WERI-Rb-1 (cell line): ENCODE measurements around the gene KAZALD1.
A peak's percentile ranks its signal among the peaks of the same experiment; 100 is the strongest.
"Not testable (repeated sequence)": the region's sequence is repeated elsewhere in the genome, so short reads cannot be mapped to it uniquely, and the experiment has no call there.

Experiments
- DNase-seq: peaks from one replicate; pipeline ENCODE4 v3.0.0-alpha.2; 2020
- H3K27ac ChIP-seq: fragments of 250-450 bp; sonication (Bioruptor Pico); 2 replicates; pipeline ENCODE4 v1.5.1; 2020; ENCODE audit warnings: mild to moderate bottlenecking, moderate library complexity
- H3K27me3 ChIP-seq: fragments of 250-450 bp; sonication (Bioruptor Pico); 2 replicates; pipeline ENCODE4 v1.5.1; 2021; ENCODE audit warnings: mild to moderate bottlenecking, low read depth, moderate library complexity; ENCODE audit not compliant: insufficient read depth, severe bottlenecking
- H3K36me3 ChIP-seq: fragments of 250-450 bp; sonication (Bioruptor Pico); 2 replicates; pipeline ENCODE4 v1.5.1; 2020; ENCODE audit warnings: mild to moderate bottlenecking, moderate library complexity
- H3K4me3 ChIP-seq: 2 replicates; pipeline ENCODE4 v1.5.1; 2011; ENCODE audit warnings: low read depth, mild to moderate bottlenecking, control low read depth, low read length
- H3K9me3 ChIP-seq: fragments of 250-450 bp; sonication (Bioruptor Pico); 2 replicates; pipeline ENCODE4 v1.5.1; 2021; ENCODE audit warnings: mild to moderate bottlenecking, moderate library complexity; ENCODE audit not compliant: severe bottlenecking
- TF ChIP-seq, protein P1 (sequence below): IDR thresholded peaks from 2 replicates; pipeline ENCODE4 v1.5.1; 2011; ENCODE audit warnings: low read depth, mild to moderate bottlenecking, control low read depth, inconsistent platforms, low read length

The KAZALD1 gene

GRCh38 chr10:101031796-101032636, 29.8 kb upstream of the KAZALD1 start:
- H3K27me3 ChIP-seq = no peaks in the 10 kb centered on the region
- peaks cover 21% of the 10 kb centered on the region for H3K36me3 ChIP-seq
- peak overlapping the region; percentile 65 for H3K27ac ChIP-seq
- TF ChIP-seq, protein P1, sequence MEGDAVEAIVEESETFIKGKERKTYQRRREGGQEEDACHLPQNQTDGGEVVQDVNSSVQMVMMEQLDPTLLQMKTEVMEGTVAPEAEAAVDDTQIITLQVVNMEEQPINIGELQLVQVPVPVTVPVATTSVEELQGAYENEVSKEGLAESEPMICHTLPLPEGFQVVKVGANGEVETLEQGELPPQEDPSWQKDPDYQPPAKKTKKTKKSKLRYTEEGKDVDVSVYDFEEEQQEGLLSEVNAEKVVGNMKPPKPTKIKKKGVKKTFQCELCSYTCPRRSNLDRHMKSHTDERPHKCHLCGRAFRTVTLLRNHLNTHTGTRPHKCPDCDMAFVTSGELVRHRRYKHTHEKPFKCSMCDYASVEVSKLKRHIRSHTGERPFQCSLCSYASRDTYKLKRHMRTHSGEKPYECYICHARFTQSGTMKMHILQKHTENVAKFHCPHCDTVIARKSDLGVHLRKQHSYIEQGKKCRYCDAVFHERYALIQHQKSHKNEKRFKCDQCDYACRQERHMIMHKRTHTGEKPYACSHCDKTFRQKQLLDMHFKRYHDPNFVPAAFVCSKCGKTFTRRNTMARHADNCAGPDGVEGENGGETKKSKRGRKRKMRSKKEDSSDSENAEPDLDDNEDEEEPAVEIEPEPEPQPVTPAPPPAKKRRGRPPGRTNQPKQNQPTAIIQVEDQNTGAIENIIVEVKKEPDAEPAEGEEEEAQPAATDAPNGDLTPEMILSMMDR = no peak
- H3K4me3 ChIP-seq = peak overlapping the region; percentile 77
- DNase-seq = peak; percentile 66
- no peaks in the 10 kb centered on the region for H3K9me3 ChIP-seq

DNA sequence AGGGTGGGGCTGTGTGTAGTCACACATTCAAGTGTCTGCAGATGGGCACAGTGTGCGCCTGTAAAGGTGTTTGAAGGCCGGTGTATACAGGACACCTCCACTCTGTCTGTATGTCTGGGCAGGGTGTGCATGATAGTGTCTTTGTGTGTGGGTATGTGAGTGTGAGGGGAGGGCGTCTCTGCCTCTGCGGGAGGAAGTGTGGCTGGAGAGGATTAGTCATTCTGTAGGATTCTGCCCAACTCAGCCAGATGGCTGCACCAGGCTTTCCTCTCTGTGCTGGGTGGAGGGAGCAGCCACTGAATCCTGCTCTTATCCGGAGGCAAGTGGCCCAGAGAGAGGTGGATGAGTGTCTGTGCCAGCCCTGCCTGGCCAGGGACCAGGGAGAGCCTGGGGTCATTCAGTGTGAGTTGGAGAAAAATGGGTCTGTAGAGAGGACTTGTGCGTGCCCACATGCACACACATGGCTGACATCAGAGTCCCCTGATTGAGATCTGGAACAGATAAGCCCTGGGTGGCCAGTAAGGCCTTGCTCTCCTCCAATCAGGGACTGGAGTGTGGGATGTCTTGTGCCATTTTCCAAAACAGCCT, 29.1 kb upstream of the KAZALD1 start:
- H3K27ac ChIP-seq = peak overlapping the region; percentile 65
- H3K36me3 ChIP-seq = peaks cover 28% of the 10 kb centered on the region
- TF ChIP-seq, protein P1 = no peak
- H3K27me3 ChIP-seq = no peaks in the 10 kb centered on the region
- peak overlapping the region; percentile 77 for H3K4me3 ChIP-seq
- H3K9me3 ChIP-seq = no peaks in the 10 kb centered on the region
- DNase-seq = peak; percentile 87

DNA sequence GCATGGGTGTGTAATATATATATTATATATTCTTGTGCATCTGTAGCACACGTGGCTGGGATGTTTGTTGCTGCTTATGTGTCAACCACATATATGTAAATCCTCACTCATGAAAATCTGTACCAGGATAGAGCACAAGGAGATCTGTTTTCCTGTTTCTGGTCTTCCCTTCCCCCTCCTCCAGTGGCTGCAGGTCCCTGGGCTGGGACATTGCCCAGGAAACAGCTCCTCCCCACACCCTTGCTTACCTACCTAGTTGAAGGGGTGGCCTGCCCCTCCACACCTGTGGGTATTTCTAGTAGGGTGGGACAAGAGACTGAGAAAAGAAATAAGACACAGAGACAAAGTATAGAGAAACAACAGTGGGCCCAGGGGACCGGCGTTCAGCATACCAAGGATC, 28.5 kb upstream of the KAZALD1 start:
- no peaks in the 10 kb centered on the region for H3K27me3 ChIP-seq
- no peak for DNase-seq
- peaks cover 32% of the 10 kb centered on the region for H3K36me3 ChIP-seq
- H3K9me3 ChIP-seq = no peaks in the 10 kb centered on the region
- peak overlapping the region; percentile 77 for H3K4me3 ChIP-seq
- TF ChIP-seq, protein P1 = no peak
- peak overlapping the region; percentile 65 for H3K27ac ChIP-seq

- H3K27ac ChIP-seq, H3K9me3 ChIP-seq, DNase-seq, H3K4me3 ChIP-seq, H3K27me3 ChIP-seq: not testable (repeated sequence)
- peaks cover 32% of the 10 kb centered on the region for H3K36me3 ChIP-seq
Measured at GRCh38 chr10:101034404-101034803, 27.4 kb upstream of the KAZALD1 start.

GRCh38 chr10:101035314-101035713, 26.5 kb upstream of the KAZALD1 start:
- no peak for DNase-seq
- TF ChIP-seq, protein P1 = no peak
- Histone ChIP-seq H3K27me3 (no peaks in the 10 kb centered on the region), H3K27ac (no peak overlapping the region), H3K9me3 (no peaks in the 10 kb centered on the region), H3K4me3 (no peak overlapping the region), H3K36me3 (peaks cover 32% of the 10 kb centered on the region)

- peaks cover 32% of the 10 kb centered on the region for H3K36me3 ChIP-seq
- no peak for DNase-seq
- no peaks in the 10 kb centered on the region for H3K9me3 ChIP-seq
- TF ChIP-seq, protein P1 = no peak
- H3K4me3 ChIP-seq = no peak overlapping the region
- no peaks in the 10 kb centered on the region for H3K27me3 ChIP-seq
- H3K27ac ChIP-seq = no peak overlapping the region
Measured at GRCh38 chr10:101035916-101036702, 25.7 kb upstream of the KAZALD1 start.
